ENCODE results near the gene CENPP. TPM values are rescaled to one million over a fixed set of nuclear protein-coding genes. Genes with fewer than 3 reads are reported as not detected.
A peak's percentile ranks its signal among the peaks of the same experiment; 100 is the strongest.

CENPP gene
- total and polyA plus RNA-seq, 3 experiments from 2014 or later: 2.5 to 20.9 (median 19.5) TPM

DNA sequence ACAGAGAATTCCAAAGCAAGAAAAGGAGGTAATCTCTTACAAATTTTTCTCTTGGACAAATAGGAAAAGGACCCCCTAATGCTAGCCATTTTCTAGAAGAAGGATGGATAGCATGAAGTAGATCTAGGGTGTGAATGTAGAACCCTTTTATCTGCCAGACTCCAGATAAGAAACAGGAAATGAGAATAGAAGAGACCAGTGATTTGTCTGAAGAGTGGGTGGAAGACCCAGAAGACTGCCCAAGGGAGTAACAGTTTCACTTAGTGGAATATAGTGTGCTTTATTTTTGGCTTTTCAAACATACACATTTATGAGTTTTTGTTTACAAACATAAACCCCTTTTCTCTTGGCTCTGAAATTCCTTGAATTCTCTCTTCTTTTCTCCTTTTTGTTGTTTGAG, 185.0 kb downstream of the CENPP start:
- Histone ChIP-seq H3K4me1 (ENCODE audit: insufficient read depth, low read length) (no peaks in the 10 kb centered on the region), H3K36me3 (ENCODE audit: insufficient read depth, low read length) (no peaks in the 10 kb centered on the region), H3K9me3 (ENCODE audit: low read length) (no peaks in the 10 kb centered on the region), H3K4me3 (ENCODE audit: low read length) (no peak overlapping the region), H3K27me3 (ENCODE audit: insufficient read depth, low read length, poor library complexity, severe bottlenecking) (no peaks in the 10 kb centered on the region), H3K27ac (ENCODE audit: low read depth, low read length) (no peak overlapping the region)
- peaks cover 0 to 2% of the 10 kb centered on the region in 2 donors for H3K27me3 Mint-ChIP-seq
- peaks cover 0 to 5% (median 0%) of the 10 kb centered on the region in 3 donors for H3K4me1 Mint-ChIP-seq
- H3K9me3 Mint-ChIP-seq: no peaks in the 10 kb centered on the region
- ChIA-PET CTCF (no interaction called here), POLR2A (no interaction called here)
- no peak overlapping the region for H3K4me3 Mint-ChIP-seq
- DNase-seq: no peak
- H3K36me3 Mint-ChIP-seq: peaks cover 0 to 2% (median 0%) of the 10 kb centered on the region in 3 donors
- H3K27ac Mint-ChIP-seq: no peak overlapping the region

GRCh38 chr9:92512622-92513021, 186.9 kb downstream of the CENPP start:
- Mint-ChIP-seq H3K27ac (peak overlapping the region in 1 of 8 donors; percentile 34), H3K4me3 (no peak overlapping the region), H3K36me3 (peaks cover 0 to 2% (median 0%) of the 10 kb centered on the region in 3 donors), H3K4me1 (no peaks in the 10 kb centered on the region), H3K9me3 (no peaks in the 10 kb centered on the region), H3K27me3 (no peaks in the 10 kb centered on the region)
- Histone ChIP-seq H3K4me3 (ENCODE audit: low read length) (no peak overlapping the region), H3K27me3 (ENCODE audit: insufficient read depth, low read length, poor library complexity, severe bottlenecking) (no peaks in the 10 kb centered on the region), H3K36me3 (ENCODE audit: insufficient read depth, low read length) (no peaks in the 10 kb centered on the region), H3K9me3 (ENCODE audit: low read length) (no peaks in the 10 kb centered on the region), H3K27ac (ENCODE audit: low read depth, low read length) (no peak overlapping the region), H3K4me1 (ENCODE audit: insufficient read depth, low read length) (no peaks in the 10 kb centered on the region)
- CTCF ChIA-PET: no interaction called here
- no peak for DNase-seq
- POLR2A ChIA-PET: no interaction called here

- ChIA-PET POLR2A (no interaction called here), CTCF (no interaction called here)
- no peak overlapping the region for H3K27ac ChIP-seq (ENCODE audit: low read depth, low read length)
- H3K27ac Mint-ChIP-seq: no peak overlapping the region
- H3K9me3 ChIP-seq (ENCODE audit: low read length): no peaks in the 10 kb centered on the region
- H3K4me1 Mint-ChIP-seq: no peaks in the 10 kb centered on the region
- H3K36me3 ChIP-seq (ENCODE audit: insufficient read depth, low read length): no peaks in the 10 kb centered on the region
- H3K9me3 Mint-ChIP-seq: no peaks in the 10 kb centered on the region
- H3K27me3 Mint-ChIP-seq: no peaks in the 10 kb centered on the region
- H3K4me1 ChIP-seq (ENCODE audit: insufficient read depth, low read length): no peaks in the 10 kb centered on the region
- H3K4me3 Mint-ChIP-seq: no peak overlapping the region
- H3K4me3 ChIP-seq (ENCODE audit: low read length): no peak overlapping the region
- no peaks in the 10 kb centered on the region for H3K36me3 Mint-ChIP-seq
- H3K27me3 ChIP-seq (ENCODE audit: insufficient read depth, low read length, poor library complexity, severe bottlenecking): no peaks in the 10 kb centered on the region
- no peak for DNase-seq
Measured at GRCh38 chr9:92513349-92513748, 187.6 kb downstream of the CENPP start.

DNA sequence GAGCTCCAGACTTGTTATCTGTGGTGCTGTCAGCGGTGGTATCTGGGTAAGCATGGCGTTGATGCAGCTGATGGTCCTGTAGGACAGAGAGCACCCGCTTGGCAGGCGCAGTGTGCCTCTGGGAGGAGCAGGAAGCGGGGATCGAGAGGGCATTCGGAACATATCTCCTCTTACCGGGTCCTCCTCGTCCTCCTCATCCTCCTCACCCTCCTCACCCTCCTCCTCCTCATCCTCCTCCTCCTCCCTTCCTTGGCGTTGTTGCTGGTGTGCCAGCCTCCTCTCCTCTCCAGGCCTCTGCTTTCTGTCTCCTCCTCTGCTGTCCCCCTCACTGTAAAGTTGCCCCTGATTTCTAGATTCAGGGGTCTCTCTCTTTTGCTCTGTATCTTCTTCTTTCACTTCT, 188.9 kb downstream of the CENPP start:
- H3K27me3 ChIP-seq (ENCODE audit: insufficient read depth, low read length, poor library complexity, severe bottlenecking): no peaks in the 10 kb centered on the region
- POLR2A ChIA-PET: no interaction called here
- Mint-ChIP-seq H3K9me3 (no peaks in the 10 kb centered on the region), H3K27me3 (no peaks in the 10 kb centered on the region), H3K4me3 (no peak overlapping the region), H3K36me3 (peaks cover 0 to 1% (median 0%) of the 10 kb centered on the region in 3 donors), H3K4me1 (no peaks in the 10 kb centered on the region), H3K27ac (no peak overlapping the region)
- no peak for DNase-seq
- no peaks in the 10 kb centered on the region for H3K4me1 ChIP-seq (ENCODE audit: insufficient read depth, low read length)
- H3K9me3 ChIP-seq (ENCODE audit: low read length): no peaks in the 10 kb centered on the region
- CTCF ChIA-PET: no interaction called here
- H3K36me3 ChIP-seq (ENCODE audit: insufficient read depth, low read length): no peaks in the 10 kb centered on the region
- H3K27ac ChIP-seq (ENCODE audit: low read depth, low read length): no peak overlapping the region
- no peak overlapping the region for H3K4me3 ChIP-seq (ENCODE audit: low read length)

DNA sequence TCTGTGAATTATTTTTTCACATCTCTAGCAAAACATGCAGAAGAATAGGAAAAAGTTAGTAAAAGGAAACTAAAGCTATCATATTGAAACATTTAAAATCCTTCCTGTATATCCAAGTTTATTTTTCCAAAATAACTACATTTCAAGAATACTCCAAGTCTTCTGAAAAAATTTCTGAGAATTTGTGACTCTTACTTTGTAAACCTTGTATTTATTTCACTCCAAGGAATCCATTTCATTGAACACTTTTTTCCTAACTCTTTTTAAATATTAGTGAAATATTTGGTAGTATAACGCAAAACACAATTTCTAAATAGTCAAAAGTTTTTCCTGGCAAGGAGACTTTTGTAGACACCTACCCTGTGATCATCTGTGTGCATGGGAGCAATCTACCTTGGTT, 190.8 kb downstream of the CENPP start:
- no peak overlapping the region for H3K4me3 Mint-ChIP-seq
- DNase-seq: no peak
- CTCF ChIA-PET: no interaction called here
- no peaks in the 10 kb centered on the region for H3K9me3 Mint-ChIP-seq
- Histone ChIP-seq H3K9me3 (ENCODE audit: low read length) (no peaks in the 10 kb centered on the region), H3K27me3 (ENCODE audit: insufficient read depth, low read length, poor library complexity, severe bottlenecking) (no peaks in the 10 kb centered on the region), H3K36me3 (ENCODE audit: insufficient read depth, low read length) (no peaks in the 10 kb centered on the region), H3K4me1 (ENCODE audit: insufficient read depth, low read length) (no peaks in the 10 kb centered on the region), H3K27ac (ENCODE audit: low read depth, low read length) (no peak overlapping the region), H3K4me3 (ENCODE audit: low read length) (no peak overlapping the region)
- no peaks in the 10 kb centered on the region for H3K27me3 Mint-ChIP-seq
- H3K4me1 Mint-ChIP-seq: no peaks in the 10 kb centered on the region
- H3K27ac Mint-ChIP-seq: no peak overlapping the region
- H3K36me3 Mint-ChIP-seq: peaks cover 0 to 4% (median 0%) of the 10 kb centered on the region in 3 donors
- POLR2A ChIA-PET: no interaction called here

DNA sequence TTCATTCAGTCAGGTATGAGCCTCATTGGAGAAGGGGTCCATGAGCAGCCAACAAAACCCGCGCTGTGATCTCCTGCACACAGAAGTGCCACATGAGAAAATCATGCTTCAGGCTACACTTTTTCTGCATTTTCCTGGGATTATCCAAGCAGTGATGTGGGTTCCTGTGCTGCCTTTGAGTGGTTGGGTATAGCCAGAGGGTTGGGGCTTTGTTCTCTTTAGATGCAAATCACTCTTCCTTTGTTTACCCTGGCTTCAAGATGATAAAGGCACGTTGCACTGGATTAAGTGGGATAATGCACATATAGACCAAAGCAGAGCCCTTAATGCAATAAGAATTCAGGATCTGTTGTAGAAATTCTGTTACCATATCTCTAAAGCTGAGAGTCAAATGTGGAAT, 191.3 kb downstream of the CENPP start:
- no peak overlapping the region for H3K27ac ChIP-seq (ENCODE audit: low read depth, low read length)
- no peaks in the 10 kb centered on the region for H3K9me3 ChIP-seq (ENCODE audit: low read length)
- H3K36me3 ChIP-seq (ENCODE audit: insufficient read depth, low read length): no peaks in the 10 kb centered on the region
- H3K36me3 Mint-ChIP-seq: peaks cover 0 to 4% (median 0%) of the 10 kb centered on the region in 3 donors
- ChIA-PET CTCF (no interaction called here), POLR2A (no interaction called here)
- no peaks in the 10 kb centered on the region for H3K4me1 Mint-ChIP-seq
- H3K27me3 Mint-ChIP-seq: no peaks in the 10 kb centered on the region
- H3K4me3 ChIP-seq (ENCODE audit: low read length): no peak overlapping the region
- H3K27me3 ChIP-seq (ENCODE audit: insufficient read depth, low read length, poor library complexity, severe bottlenecking): no peaks in the 10 kb centered on the region
- no peak overlapping the region for H3K27ac Mint-ChIP-seq
- no peaks in the 10 kb centered on the region for H3K9me3 Mint-ChIP-seq
- no peak for DNase-seq
- no peaks in the 10 kb centered on the region for H3K4me1 ChIP-seq (ENCODE audit: insufficient read depth, low read length)
- no peak overlapping the region for H3K4me3 Mint-ChIP-seq

DNA sequence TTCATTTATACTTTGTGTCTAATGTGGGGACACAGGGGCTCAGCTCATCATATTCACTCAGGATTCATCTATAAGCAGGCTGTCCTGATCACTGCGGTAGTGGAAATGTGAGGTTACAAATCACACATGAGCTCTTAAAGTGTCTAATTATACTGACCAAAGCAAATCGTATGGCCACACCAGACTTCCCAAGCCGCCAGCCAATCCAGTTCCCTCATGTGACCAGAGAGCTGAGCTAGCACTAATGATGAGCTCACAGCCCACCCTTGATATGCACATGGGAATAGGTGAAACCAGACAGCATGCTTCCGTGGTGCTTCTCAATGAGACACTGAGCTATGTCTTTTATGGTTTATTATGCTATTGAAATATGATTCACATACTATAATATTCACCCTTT, 192.4 kb downstream of the CENPP start:
- DNase-seq: no peak
- Mint-ChIP-seq H3K27ac (no peak overlapping the region), H3K4me3 (no peak overlapping the region), H3K4me1 (no peaks in the 10 kb centered on the region), H3K9me3 (no peaks in the 10 kb centered on the region), H3K36me3 (peaks cover 0 to 4% (median 0%) of the 10 kb centered on the region in 3 donors), H3K27me3 (no peaks in the 10 kb centered on the region)
- no peaks in the 10 kb centered on the region for H3K4me1 ChIP-seq (ENCODE audit: insufficient read depth, low read length)
- no peak overlapping the region for H3K27ac ChIP-seq (ENCODE audit: low read depth, low read length)
- H3K27me3 ChIP-seq (ENCODE audit: insufficient read depth, low read length, poor library complexity, severe bottlenecking): no peaks in the 10 kb centered on the region
- H3K4me3 ChIP-seq (ENCODE audit: low read length): no peak overlapping the region
- ChIA-PET CTCF (no interaction called here), POLR2A (no interaction called here)
- no peaks in the 10 kb centered on the region for H3K36me3 ChIP-seq (ENCODE audit: insufficient read depth, low read length)
- no peaks in the 10 kb centered on the region for H3K9me3 ChIP-seq (ENCODE audit: low read length)

DNA sequence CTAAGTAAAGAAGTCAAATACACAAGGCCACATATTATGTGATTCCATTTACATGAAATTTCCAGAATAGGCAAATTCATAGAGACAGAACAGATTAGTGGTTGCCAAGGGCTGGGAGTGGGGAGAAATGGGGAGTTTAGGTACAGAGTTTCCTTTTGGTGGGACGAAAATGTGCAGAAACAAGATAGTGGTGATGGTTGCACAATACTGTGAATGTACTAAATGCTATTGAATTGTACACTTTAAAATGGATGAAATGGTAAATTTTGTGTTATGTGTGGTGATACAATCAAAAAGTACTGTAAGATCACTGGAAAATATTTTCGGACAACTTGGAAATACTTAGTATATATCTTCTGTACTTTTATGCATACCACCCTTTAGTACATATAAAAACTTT, 195.1 kb downstream of the CENPP start:
- H3K9me3 ChIP-seq (ENCODE audit: low read length): no peaks in the 10 kb centered on the region
- no peaks in the 10 kb centered on the region for H3K27me3 ChIP-seq (ENCODE audit: insufficient read depth, low read length, poor library complexity, severe bottlenecking)
- H3K9me3 Mint-ChIP-seq: no peaks in the 10 kb centered on the region
- H3K36me3 ChIP-seq (ENCODE audit: insufficient read depth, low read length): no peaks in the 10 kb centered on the region
- H3K27me3 Mint-ChIP-seq: no peaks in the 10 kb centered on the region
- H3K4me1 Mint-ChIP-seq: no peaks in the 10 kb centered on the region
- no peak overlapping the region for H3K4me3 Mint-ChIP-seq
- H3K27ac Mint-ChIP-seq: no peak overlapping the region
- no peak for DNase-seq
- no peak overlapping the region for H3K27ac ChIP-seq (ENCODE audit: low read depth, low read length)
- no peak overlapping the region for H3K4me3 ChIP-seq (ENCODE audit: low read length)
- ChIA-PET POLR2A (no interaction called here), CTCF (no interaction called here)
- peaks cover 0 to 4% (median 0%) of the 10 kb centered on the region in 3 donors for H3K36me3 Mint-ChIP-seq
- no peaks in the 10 kb centered on the region for H3K4me1 ChIP-seq (ENCODE audit: insufficient read depth, low read length)
